GM12891 (cell line): Measurements from ENCODE around the gene C2CD4C.

Experiments used
- PAX5 ChIP-seq: IDR thresholded peaks from 2 replicates; pipeline ENCODE4 v1.6.1; 2011; ENCODE audit warnings: low read length, moderate library complexity, mild to moderate bottlenecking; ENCODE audit not compliant: insufficient read depth, severe bottlenecking
- POLR2A ChIP-seq: IDR thresholded peaks from 2 replicates; pipeline ENCODE4 v1.6.1; 2011; ENCODE audit warnings: low read depth, low read length, control low read depth
- POLR2AphosphoS5 ChIP-seq: IDR thresholded peaks from 2 replicates; pipeline ENCODE4 v1.6.1; 2011; ENCODE audit warnings: low read depth, low read length, control low read depth
- POU2F2 ChIP-seq: IDR thresholded peaks from 2 replicates; pipeline ENCODE4 v1.6.1; 2011; ENCODE audit warnings: low read depth, mild to moderate bottlenecking, control low read depth, low read length, moderate library complexity
- SPI1 ChIP-seq: IDR thresholded peaks from 2 replicates; pipeline ENCODE4 v1.6.1; 2011; ENCODE audit warnings: low read depth, low read length, control low read depth

DNA sequence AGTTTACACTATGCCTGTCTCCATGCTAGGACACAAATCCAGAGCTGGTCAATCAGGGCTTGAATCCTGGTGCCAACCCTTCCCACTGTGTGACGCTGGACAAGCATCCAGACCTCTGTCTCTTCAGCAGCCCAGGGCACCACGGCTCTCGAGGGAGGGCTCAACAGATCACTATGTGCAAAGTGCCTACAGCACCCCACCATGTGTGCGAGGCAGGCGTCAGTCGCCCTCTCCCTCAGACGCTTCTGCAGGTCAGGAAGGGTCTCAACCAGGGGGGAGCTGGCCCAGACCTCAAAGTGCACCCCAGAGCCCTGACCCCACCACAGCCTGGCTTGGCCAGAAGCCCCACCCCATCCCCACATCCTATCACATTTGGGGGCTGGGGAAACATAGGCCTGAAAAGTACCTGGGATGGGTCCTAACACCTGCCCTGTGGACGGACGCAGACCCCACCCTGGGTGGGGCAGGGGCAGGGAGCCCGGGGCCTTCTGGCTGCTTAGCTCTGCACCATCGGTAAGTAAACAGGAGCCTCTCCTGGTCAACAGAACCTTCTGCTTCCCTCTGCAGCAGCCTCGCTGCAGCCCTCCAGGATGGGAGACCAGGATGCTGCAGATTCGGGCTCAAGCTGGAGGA, 2.9 kb upstream of the C2CD4C start:
- TF ChIP-seq POU2F2: no peak
- no peak for TF ChIP-seq POLR2A
- TF ChIP-seq POLR2AphosphoS5: no peak
- no peak for TF ChIP-seq SPI1
- TF ChIP-seq PAX5: no peak
